GM19468 (cell line): ENCODE results near the gene NFATC3.

Experiments used
- ATAC-seq: cut with Tn5 transposase; IDR thresholded peaks from one replicate; pipeline ENCODE4 v1.9.1; 2021; ENCODE audit warnings: mild to moderate bottlenecking, moderate library complexity, moderate number of reproducible peaks; ENCODE audit not compliant: unreplicated experiment; ENCODE audit errors: extremely low read depth

NFATC3 gene

GRCh38 chr16:68242926-68243858 is 158.0 kb downstream of the NFATC3 start:
- ATAC-seq = no peak

GRCh38 chr16:68244481-68244902 is 159.3 kb downstream of the NFATC3 start:
- ATAC-seq = no peak

GRCh38 chr16:68244903-68245853 is 160.0 kb downstream of the NFATC3 start, which contains the start of gene PLA2G15:
PLA2G15 (plus strand) TSS chr16:68245373; CDS start chr16:68245427, 54 bp downstream.
- ATAC-seq = peak; percentile 44

GRCh38 chr16:68246121-68246520 is 161.0 kb downstream of the NFATC3 start:
- no peak for ATAC-seq

GRCh38 chr16:68246666-68247065 is 161.5 kb downstream of the NFATC3 start:
- ATAC-seq = no peak

- no peak for ATAC-seq
These were observed 162.2 kb downstream of the NFATC3 start for GRCh38 chr16:68247400-68247799.

GRCh38 chr16:68247932-68248331 is 162.8 kb downstream of the NFATC3 start:
- ATAC-seq = no peak

- no peak for ATAC-seq
These were observed 164.2 kb downstream of the NFATC3 start for GRCh38 chr16:68249371-68249770.

GRCh38 chr16:68250951-68251350 is 165.8 kb downstream of the NFATC3 start:
- no peak for ATAC-seq

- no peak for ATAC-seq
These were observed 166.7 kb downstream of the NFATC3 start for GRCh38 chr16:68251832-68252231.

GRCh38 chr16:68252383-68252782 is 167.2 kb downstream of the NFATC3 start:
- ATAC-seq = no peak

- no peak for ATAC-seq
These were observed 168.6 kb downstream of the NFATC3 start for GRCh38 chr16:68253721-68254120.

- ATAC-seq = no peak
These were observed 170.5 kb downstream of the NFATC3 start for GRCh38 chr16:68255712-68256111.

- no peak for ATAC-seq
These were observed 172.2 kb downstream of the NFATC3 start for GRCh38 chr16:68257251-68257905.

GRCh38 chr16:68257906-68258800 is 173.0 kb downstream of the NFATC3 start:
- ATAC-seq = no peak

- no peak for ATAC-seq
These were observed 174.0 kb downstream of the NFATC3 start for GRCh38 chr16:68259007-68259825.

GRCh38 chr16:68263559-68264127 is 178.5 kb downstream of the NFATC3 start:
- ATAC-seq = no peak
